GM20000 (cell line): ENCODE measurements around the gene TSPAN19.

Experiments
- DNase-seq: peaks from one replicate; pipeline ENCODE4 v3.0.0; 2012; ENCODE audit warnings: low spot score
- CTCF ChIP-seq: IDR thresholded peaks from 2 replicates; pipeline ENCODE4 v1.5.1; 2012; ENCODE audit warnings: mild to moderate bottlenecking, control low read depth; ENCODE audit errors: extremely low read depth, missing control alignments

TSPAN19 gene

GRCh38 chr12:85058339-85058738 lies 22.3 kb upstream of the TSPAN19 start:
- TF ChIP-seq CTCF = no peak
- DNase-seq = no peak

- TF ChIP-seq CTCF = peak; percentile 67
- peak; percentile 16 for DNase-seq
Observed at GRCh38 chr12:85057370-85057963, 21.4 kb upstream of the TSPAN19 start.

GRCh38 chr12:85043829-85044228 lies 7.8 kb upstream of the TSPAN19 start:
- no peak for DNase-seq
- TF ChIP-seq CTCF = no peak

- TF ChIP-seq CTCF = no peak
Observed at GRCh38 chr12:85041395-85041794, 5.3 kb upstream of the TSPAN19 start.

GRCh38 chr12:85036733-85037132 lies 656 bp upstream of the TSPAN19 start:
- DNase-seq = no peak
- TF ChIP-seq CTCF = no peak

More at GRCh38 chr12:85041395-85041794, 5.3 kb upstream of the TSPAN19 start:
- no peak for DNase-seq

- DNase-seq = peak; percentile 10
- peak; percentile 6 for TF ChIP-seq CTCF
Observed at GRCh38 chr12:85029456-85029855, 6.6 kb downstream of the TSPAN19 start.

- TF ChIP-seq CTCF = no peak
Observed at GRCh38 chr12:85018098-85018497, 18.0 kb downstream of the TSPAN19 start.

More at GRCh38 chr12:85018098-85018497, 18.0 kb downstream of the TSPAN19 start:
- DNase-seq = no peak
